ENCODE results near the gene TMEM214.
A peak's percentile ranks its signal among the peaks of the same experiment; 100 is the strongest.
"Not testable (repeated sequence)": the region's sequence is repeated elsewhere in the genome, so short reads cannot be mapped to it uniquely, and the experiment has no call there.

The TMEM214 gene

DNA sequence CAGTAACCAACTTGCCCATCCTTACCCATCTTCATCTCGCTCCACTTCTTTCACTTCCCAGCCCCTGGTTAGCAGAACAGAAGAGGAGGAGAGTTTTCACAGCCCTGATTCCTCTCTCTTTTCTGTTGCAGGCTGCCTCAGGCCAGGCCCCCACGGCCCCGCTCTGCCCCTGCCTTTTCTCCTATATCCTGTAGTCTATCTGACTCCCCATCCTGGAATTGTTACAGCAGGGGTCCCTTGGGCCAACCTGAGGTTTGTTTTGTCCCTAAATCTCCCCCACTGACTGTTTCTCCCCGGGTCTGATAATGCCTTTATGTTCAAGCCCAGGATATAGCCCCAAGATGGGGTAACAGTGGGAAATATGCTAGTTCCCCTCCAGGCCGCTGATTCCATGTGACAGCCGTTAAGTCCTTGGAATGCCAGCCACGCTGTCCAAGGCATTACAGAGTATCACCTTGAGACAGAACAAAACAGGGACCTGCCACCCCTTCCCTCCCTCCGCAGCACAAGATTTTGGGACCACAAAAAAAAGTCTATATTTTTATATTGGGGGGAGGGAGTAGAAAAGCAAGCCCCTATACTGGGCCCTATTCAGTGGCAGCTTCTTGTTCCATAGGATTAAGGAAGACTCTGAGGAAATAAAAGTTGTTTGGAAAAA is 37.3 kb downstream of the TMEM214 start:
- peaks cover 62% of the 10 kb centered on the region for H3K4me1 Mint-ChIP-seq
- DNase-seq (ENCODE audit: low spot score in 2 of 2), result no peak
- no peaks in the 10 kb centered on the region for H3K27me3 Mint-ChIP-seq
- H3K27ac Mint-ChIP-seq (ENCODE audit: low read depth), result peak overlapping the region; percentile 82
- peaks cover 23% of the 10 kb centered on the region for H3K36me3 Mint-ChIP-seq (ENCODE audit: insufficient read depth)
- no peak for ATAC-seq (replicated peaks; ENCODE audit: extremely low read depth, poor library complexity, severe bottlenecking)
- H3K9me3 Mint-ChIP-seq, result no peaks in the 10 kb centered on the region
- H3K4me3 Mint-ChIP-seq, result peak overlapping the region; percentile 96

DNA sequence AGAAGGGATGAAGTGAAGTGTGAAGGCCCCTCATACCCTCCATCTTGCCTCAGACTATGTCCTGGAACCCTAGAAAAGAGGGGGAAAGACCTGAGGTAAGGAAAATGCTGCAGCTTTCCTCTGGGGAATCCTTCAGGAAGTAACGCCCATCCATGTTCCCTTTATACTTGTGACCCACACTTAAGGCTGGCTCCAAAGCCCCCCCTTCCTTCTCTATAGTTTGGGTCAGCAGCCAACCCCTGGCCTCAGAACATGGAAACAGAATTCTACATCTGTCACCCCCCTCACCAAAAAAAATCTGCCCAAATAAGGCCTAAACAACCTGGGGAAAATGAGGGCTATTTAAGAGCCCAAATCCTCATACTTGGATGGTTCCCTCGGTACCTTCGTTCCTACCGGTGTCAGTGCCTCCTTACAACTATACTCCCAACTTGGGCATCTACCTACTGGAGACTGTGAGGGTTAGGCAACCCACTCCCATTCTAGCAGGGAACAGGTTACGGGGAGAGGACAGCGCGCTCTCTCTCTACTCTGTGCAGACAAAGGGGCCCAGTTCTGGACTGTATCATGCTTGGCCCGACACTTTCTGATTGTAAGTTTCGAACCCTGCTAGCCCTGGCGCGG is 38.0 kb downstream of the TMEM214 start:
- ATAC-seq (replicated peaks; ENCODE audit: extremely low read depth, poor library complexity, severe bottlenecking) (peak; percentile 13), DNase-seq (ENCODE audit: low spot score in 2 of 2) (no peak)
- peaks cover 67% of the 10 kb centered on the region for H3K4me1 Mint-ChIP-seq
- H3K4me3 Mint-ChIP-seq, result peak overlapping the region; percentile 96
- no peaks in the 10 kb centered on the region for H3K9me3 Mint-ChIP-seq
- peak overlapping the region; percentile 94 for H3K27ac Mint-ChIP-seq (ENCODE audit: low read depth)
- peaks cover 22% of the 10 kb centered on the region for H3K36me3 Mint-ChIP-seq (ENCODE audit: insufficient read depth)
- H3K27me3 Mint-ChIP-seq, result no peaks in the 10 kb centered on the region

DNA sequence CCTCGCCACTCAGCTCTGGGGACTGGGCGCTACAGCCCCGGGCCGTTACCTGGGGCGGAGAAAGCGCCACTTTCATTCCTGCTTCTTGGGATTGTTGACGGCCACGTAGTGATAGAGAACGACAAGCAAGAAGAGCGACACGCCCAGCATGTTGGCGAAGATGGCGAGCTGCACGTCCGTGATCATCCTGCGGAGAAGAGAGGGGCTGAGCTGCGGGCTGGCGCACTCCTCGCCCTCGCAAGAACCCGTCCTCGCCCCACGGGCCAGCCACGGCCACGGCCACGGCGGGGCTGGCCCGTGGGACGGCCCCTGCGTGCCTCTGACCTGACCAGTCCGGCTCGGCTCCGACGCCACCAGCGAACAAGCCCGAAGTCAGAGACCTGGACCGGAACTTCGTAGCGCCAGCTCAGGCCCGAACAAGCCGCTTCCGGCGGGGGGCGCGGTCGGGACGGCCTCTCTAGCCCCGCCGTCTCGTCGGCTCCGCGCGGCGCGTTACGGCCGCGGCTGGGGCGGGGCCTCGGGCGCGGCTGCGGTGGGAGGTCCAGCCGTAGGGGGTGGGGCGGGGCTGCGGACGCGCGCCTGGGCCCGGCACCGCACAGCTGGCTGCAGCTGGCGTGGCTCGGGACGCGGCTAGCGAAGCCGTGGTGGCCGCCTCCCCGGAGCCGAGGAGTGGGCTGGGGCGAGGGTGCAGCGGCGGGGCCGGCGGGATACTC is 38.7 kb downstream of the TMEM214 start, which contains the start of gene OST4:
Gene OST4 (minus strand): TSS at position 378 of the 713 bp plus-strand sequence.
- peak within 1 kb of the TSS; percentile 94 for H3K27ac Mint-ChIP-seq (ENCODE audit: low read depth)
- peaks cover 68% of the 10 kb centered on the region for H3K4me1 Mint-ChIP-seq
- no peaks in the 10 kb centered on the region for H3K9me3 Mint-ChIP-seq

DNA sequence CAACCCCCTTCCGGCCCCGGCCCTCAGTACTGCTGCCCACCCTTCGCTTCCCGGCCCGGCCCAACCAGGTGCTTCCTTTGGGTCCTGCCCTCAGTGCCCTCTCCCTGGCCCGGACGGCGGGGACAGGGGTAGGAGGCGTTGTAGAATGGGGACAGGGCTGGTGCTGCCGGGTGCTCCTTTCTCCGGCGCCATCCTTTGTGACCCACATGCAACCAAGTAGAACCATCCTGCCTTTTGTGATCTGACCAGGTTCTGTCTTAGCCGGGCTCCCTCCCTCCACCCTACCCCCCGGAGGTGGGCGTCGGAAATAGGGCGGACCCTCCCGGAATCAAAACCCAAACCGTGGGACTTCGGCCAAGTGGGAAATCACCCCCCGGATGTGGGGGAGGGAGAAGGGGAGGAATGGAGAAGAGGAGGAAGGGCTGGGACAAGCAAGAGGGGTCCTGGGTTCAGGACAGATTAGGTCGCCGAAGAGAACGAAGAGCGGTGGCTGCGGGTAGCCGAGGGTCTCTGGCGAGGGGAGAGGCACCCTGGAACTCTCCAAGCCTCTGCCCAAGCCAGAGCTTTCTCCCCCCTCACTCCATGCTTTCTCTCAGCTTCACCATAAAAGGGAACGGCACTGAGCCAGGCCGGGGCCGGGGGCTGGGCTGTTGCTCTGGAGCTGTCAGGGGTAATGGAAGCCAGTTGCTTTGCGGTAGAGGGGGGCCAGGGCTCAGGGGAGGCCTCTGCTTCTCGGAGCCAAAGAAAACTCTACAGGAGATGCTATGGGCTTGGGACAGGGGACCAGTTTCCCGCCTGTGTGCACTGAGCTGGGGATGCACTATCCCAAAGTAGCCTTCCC is 39.4 kb downstream of the TMEM214 start:
- Mint-ChIP-seq H3K9me3 (no peaks in the 10 kb centered on the region), H3K27me3 (no peaks in the 10 kb centered on the region), H3K36me3 (ENCODE audit: insufficient read depth) (peaks cover 21% of the 10 kb centered on the region), H3K27ac (ENCODE audit: low read depth) (peak overlapping the region; percentile 61), H3K4me3 (peak overlapping the region; percentile 96), H3K4me1 (peaks cover 68% of the 10 kb centered on the region)
- ATAC-seq (replicated peaks; ENCODE audit: extremely low read depth, poor library complexity, severe bottlenecking), result peak; percentile 33
- DNase-seq (ENCODE audit: low spot score in 2 of 2), result no peak

More for the DNA sequence above, 38.7 kb downstream of the TMEM214 start, which contains the start of gene OST4:
- peak; percentile 78 to 79 for DNase-seq (ENCODE audit: low spot score in 2 of 2)
- peaks cover 23% of the 10 kb centered on the region for H3K36me3 Mint-ChIP-seq (ENCODE audit: insufficient read depth)
- ATAC-seq (replicated peaks; ENCODE audit: extremely low read depth, poor library complexity, severe bottlenecking), result peak; percentile 94
- H3K27me3 Mint-ChIP-seq, result no peaks in the 10 kb centered on the region
- H3K4me3 Mint-ChIP-seq, result peak within 1 kb of the TSS; percentile 96

DNA sequence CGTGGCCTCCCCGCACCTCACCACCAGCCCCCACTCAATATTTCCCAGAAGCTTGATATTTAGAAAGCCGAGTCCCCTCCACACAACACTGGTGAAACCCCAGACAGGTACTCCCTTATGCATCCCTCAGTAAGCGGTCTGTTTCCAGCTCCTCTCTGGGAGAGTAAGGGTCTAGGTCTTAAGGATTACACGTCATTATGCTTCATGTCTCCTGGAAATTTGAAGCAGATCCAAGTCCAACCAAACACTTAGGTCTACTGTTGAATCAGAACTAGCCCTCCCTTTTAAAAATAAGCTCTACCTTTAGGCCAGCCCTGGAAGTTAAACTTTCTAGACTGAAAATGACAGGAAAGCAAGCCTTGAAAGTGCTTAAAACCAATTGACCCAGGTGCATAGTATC is 40.2 kb downstream of the TMEM214 start:
- DNase-seq (ENCODE audit: low spot score in 2 of 2), result no peak
- H3K4me3 Mint-ChIP-seq, result peak overlapping the region; percentile 96
- peaks cover 19% of the 10 kb centered on the region for H3K36me3 Mint-ChIP-seq (ENCODE audit: insufficient read depth)
- H3K27me3 Mint-ChIP-seq, result no peaks in the 10 kb centered on the region
- H3K4me1 Mint-ChIP-seq, result peaks cover 61% of the 10 kb centered on the region
- ATAC-seq (replicated peaks; ENCODE audit: extremely low read depth, poor library complexity, severe bottlenecking), result no peak
- H3K9me3 Mint-ChIP-seq, result no peaks in the 10 kb centered on the region
- H3K27ac Mint-ChIP-seq (ENCODE audit: low read depth), result peak overlapping the region; percentile 61

DNA sequence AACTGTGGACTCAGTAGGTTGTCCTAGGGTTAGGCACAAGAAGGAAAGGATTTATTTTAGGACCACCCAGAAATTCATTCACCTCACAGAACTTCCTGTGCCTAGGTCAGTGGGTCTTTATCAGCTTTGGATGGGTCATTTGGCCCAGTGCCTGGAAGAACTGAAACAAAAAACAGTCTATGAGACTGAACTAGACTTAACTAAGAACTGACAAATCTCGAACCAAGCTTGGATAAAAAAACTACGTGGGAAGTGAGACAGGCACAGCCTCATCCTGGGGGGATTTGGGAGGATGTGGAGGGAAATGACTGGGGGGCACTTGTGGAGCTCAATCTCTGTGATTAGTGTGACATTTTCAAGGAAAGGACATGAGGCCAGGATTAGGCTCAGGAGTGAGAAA is 41.0 kb downstream of the TMEM214 start:
- ATAC-seq (replicated peaks; ENCODE audit: extremely low read depth, poor library complexity, severe bottlenecking), result no peak
- peaks cover 53% of the 10 kb centered on the region for H3K4me1 Mint-ChIP-seq
- no peak for DNase-seq (ENCODE audit: low spot score in 2 of 2)
- no peak overlapping the region for H3K4me3 Mint-ChIP-seq
- no peak overlapping the region for H3K27ac Mint-ChIP-seq (ENCODE audit: low read depth)
- no peaks in the 10 kb centered on the region for H3K27me3 Mint-ChIP-seq
- peaks cover 18% of the 10 kb centered on the region for H3K36me3 Mint-ChIP-seq (ENCODE audit: insufficient read depth)
- H3K9me3 Mint-ChIP-seq, result no peaks in the 10 kb centered on the region

DNA sequence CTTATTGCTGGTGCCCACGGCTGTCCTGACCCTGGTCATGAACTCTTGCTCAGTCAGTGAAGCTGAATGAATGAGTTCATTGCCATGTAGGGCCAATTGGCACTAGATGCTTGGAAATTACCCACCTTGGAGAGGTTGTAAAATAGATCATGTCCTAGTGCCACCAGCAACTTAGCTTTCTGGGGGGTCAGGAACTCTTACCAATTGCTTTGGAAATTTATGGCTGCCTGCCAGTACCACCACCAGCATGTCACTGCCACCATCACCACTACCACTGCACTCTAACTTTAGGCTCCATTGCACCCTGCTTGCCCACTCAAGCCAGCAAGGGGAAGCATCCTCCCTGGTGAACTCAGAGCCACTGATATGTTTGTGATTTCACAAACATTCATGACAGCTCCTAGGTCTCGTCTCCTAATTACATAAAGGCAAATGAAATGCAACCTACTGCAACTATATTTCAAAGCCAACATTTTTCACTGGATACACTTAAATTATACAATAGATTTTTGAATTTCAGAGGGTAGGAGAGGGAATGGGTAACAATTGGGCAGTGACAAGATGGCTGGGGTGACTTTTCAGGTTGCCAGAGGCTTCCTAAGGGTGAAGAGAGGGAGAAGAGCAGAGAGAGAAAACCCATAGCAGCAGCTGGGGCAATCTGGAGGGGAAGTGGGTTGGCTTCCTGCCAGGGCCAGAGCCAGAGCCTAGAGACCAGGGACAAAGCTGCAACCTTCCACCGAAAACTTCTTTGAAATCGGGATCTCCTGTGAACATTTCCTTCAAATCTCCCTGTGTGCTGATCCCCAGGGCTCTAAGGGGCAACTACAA is 42.2 kb downstream of the TMEM214 start:
- Mint-ChIP-seq H3K4me3 (peak overlapping the region; percentile 27), H3K27me3 (no peaks in the 10 kb centered on the region), H3K27ac (ENCODE audit: low read depth) (no peak overlapping the region), H3K9me3 (no peaks in the 10 kb centered on the region), H3K36me3 (ENCODE audit: insufficient read depth) (peaks cover 11% of the 10 kb centered on the region), H3K4me1 (peaks cover 41% of the 10 kb centered on the region)
- peak in 1 of 2 donors; percentile 37 for DNase-seq (ENCODE audit: low spot score in 2 of 2)
- no peak for ATAC-seq (replicated peaks; ENCODE audit: extremely low read depth, poor library complexity, severe bottlenecking)

DNA sequence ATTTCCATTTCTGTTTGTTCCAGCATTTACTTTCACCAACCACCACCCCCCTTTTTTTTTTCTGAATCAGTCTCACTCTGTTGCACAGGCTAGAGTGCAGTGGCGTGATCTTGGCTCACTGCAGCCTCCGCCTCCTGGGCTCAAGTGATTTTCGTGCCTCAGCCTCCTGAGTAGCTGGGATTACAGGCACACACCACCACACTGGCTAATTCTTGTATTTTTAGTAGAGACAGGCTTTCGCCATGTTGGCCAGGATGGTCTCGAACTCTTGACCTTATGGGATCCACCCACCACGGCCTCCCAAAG is 42.8 kb downstream of the TMEM214 start:
- H3K9me3 Mint-ChIP-seq; ATAC-seq (replicated peaks; ENCODE audit: extremely low read depth, poor library complexity, severe bottlenecking); H3K27ac Mint-ChIP-seq (ENCODE audit: low read depth); DNase-seq (ENCODE audit: low spot score in 2 of 2); H3K27me3 Mint-ChIP-seq: not testable (repeated sequence)
- H3K36me3 Mint-ChIP-seq (ENCODE audit: insufficient read depth), result peaks cover 11% of the 10 kb centered on the region
- peaks cover 35% of the 10 kb centered on the region for H3K4me1 Mint-ChIP-seq
- H3K4me3 Mint-ChIP-seq, result peak overlapping the region; percentile 27

DNA sequence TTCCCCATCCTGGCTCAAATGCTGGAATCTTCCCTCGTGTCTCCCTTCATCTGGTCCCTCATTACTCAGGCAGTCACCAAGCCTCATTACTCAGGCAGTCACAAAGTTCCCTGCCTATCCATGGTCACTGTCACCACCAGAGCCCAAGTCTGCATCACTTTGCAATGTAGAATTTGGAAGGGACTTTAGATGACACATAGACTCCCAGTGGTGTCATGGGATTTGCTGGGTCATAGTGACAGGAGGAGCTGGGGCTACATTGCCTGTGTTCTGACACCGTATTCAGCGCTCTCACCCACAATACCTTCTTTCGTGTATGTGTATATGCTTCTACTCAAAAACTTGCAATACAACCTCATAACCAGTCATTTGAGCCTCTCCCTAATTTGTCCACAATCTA is 43.6 kb downstream of the TMEM214 start:
- DNase-seq (ENCODE audit: low spot score in 2 of 2), result no peak
- ATAC-seq (replicated peaks; ENCODE audit: extremely low read depth, poor library complexity, severe bottlenecking), result no peak
- Mint-ChIP-seq H3K4me3 (no peak overlapping the region), H3K9me3 (no peaks in the 10 kb centered on the region), H3K4me1 (peaks cover 36% of the 10 kb centered on the region), H3K27me3 (no peaks in the 10 kb centered on the region), H3K36me3 (ENCODE audit: insufficient read depth) (peaks cover 10% of the 10 kb centered on the region), H3K27ac (ENCODE audit: low read depth) (no peak overlapping the region)

DNA sequence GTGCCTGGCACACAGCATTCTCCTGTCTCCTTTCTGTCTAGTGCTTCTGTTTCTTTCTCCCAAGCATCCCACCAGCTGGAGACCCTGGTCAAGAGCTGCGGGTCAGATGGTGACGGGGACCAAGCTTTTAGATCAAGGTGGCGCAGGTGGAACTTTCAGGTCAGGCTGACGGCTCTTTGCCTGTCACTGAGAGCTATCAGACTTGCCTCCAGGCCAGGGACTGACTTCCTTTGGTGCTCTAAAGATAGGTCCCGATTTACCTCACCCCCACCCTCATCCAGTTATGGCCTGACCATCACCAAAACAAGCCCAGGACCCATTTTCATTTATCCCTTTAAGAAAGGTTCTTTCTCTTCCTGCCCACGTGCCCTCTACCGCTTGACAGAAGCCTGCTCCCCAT is 44.5 kb downstream of the TMEM214 start:
- H3K27ac Mint-ChIP-seq (ENCODE audit: low read depth), result no peak overlapping the region
- H3K4me1 Mint-ChIP-seq, result peaks cover 37% of the 10 kb centered on the region

DNA sequence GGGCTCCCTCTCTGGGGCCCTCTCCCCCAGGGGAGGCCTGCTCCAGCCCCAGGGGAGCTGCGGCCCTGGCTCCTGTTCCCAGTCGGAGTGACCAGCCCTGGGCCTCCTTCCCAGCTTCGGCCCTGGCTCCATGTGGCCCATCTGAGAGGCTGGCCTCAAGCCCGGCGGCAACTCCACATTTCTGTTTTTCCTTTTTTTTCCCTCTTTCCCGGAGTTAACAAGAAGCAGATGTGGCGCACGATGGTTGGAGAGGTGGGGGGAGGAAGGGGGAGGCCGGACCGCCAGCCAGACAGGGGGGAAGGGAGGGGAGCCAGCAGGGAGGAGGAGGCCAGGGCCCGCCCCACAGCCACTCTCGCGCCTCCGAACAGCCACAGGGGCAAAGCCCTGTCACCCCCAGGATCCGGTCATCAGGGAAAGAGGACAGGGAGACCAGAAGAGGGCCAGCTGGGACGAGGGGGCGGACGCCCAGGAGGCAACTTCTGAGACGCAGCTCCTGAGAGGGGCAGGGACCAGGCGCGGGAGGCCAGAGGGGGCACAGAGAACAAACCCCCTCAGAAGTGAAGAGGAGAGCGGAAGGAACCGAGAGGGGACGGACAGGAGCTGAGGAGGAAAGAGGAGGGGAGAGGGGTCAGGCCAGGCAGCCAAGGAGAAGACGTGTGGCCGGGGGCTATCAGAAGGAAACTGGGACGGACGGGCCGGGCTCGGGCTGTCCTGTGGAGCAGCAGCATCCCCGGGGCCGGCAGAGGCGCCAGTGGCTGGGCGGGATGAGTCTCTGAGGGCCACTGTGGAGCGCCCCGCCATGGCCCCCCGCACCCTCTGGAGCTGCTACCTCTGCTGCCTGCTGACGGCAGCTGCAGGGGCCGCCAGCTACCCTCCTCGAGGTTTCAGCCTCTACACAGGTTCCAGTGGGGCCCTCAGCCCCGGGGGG is 45.8 kb downstream of the TMEM214 start, which contains the start of gene EMILIN1:
Gene EMILIN1 (plus strand): TSS at position 349 of the 928 bp plus-strand sequence. CDS start 451 bp downstream, at position 800.
- Mint-ChIP-seq H3K4me1 (peaks cover 36% of the 10 kb centered on the region), H3K36me3 (ENCODE audit: insufficient read depth) (peaks cover 10% of the 10 kb centered on the region), H3K4me3 (no peak within 1 kb of the TSS), H3K9me3 (no peaks in the 10 kb centered on the region), H3K27me3 (no peaks in the 10 kb centered on the region), H3K27ac (ENCODE audit: low read depth) (no peak within 1 kb of the TSS)
- ATAC-seq (replicated peaks; ENCODE audit: extremely low read depth, poor library complexity, severe bottlenecking), result no peak
- no peak for DNase-seq (ENCODE audit: low spot score in 2 of 2)

More for the DNA sequence above, 44.5 kb downstream of the TMEM214 start:
- H3K36me3 Mint-ChIP-seq (ENCODE audit: insufficient read depth), result peaks cover 10% of the 10 kb centered on the region
- DNase-seq (ENCODE audit: low spot score in 2 of 2) (no peak), ATAC-seq (replicated peaks; ENCODE audit: extremely low read depth, poor library complexity, severe bottlenecking) (no peak)
- H3K9me3 Mint-ChIP-seq, result no peaks in the 10 kb centered on the region
- no peak overlapping the region for H3K4me3 Mint-ChIP-seq
- H3K27me3 Mint-ChIP-seq, result no peaks in the 10 kb centered on the region
